GM19238 (cell line): Measurements from ENCODE around the gene KCNK13.
"Not testable (repeated sequence)": the region's sequence is repeated elsewhere in the genome, so short reads cannot be mapped to it uniquely, and the experiment has no call there.

Experiments used
- DNase-seq: peaks from one replicate; pipeline ENCODE4 v3.0.0; 2011; ENCODE audit warnings: low spot score; ENCODE audit not compliant: insufficient read length

KCNK13 gene

DNA sequence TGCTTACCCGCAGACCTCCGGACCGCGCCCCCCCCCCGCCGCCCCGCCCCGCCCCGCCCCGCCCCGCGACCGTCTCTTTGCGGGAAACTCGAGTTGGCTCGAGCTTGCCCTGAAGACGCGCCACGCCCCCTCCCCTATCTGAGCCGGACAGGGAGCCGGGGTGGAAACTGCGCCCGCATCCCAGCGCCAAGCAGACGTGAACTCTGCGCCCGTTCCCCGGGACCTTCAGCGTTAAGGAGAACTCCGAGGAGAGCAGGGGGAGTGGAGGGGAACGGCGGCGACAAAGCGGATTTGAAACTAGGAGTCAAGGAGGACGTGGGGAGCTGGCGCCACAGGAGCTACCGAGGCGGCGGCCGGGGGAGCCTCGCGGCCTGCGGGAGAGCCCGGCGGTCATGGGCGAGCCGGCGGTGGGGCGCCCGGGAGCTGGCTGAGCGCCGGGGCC lies at the start of gene KCNK13:
Gene KCNK13 (plus strand): TSS at position 310 of the 442 bp plus-strand sequence. CDS start 212 bp downstream, outside the sequence.
- DNase-seq = no peak

DNA sequence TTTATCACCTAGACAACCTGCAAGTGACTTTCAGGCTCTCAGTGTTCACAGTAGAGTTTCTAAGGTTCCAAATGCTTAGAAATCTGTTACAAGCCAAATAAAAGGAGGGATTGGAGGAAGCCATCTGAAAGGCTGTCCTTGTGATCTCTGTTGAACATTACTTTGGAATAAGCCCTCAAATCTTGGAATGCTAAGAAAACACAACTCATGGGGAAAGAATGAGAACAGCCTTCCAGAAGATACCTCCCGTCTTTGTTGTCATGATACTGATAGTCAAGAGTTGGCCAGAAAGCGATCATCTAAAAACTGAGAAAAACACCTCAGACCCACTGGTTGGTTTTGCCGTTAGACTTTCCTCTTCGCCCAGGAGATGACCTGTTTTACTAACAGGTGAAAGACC lies 44.4 kb upstream of the KCNK13 start:
- DNase-seq = no peak

DNA sequence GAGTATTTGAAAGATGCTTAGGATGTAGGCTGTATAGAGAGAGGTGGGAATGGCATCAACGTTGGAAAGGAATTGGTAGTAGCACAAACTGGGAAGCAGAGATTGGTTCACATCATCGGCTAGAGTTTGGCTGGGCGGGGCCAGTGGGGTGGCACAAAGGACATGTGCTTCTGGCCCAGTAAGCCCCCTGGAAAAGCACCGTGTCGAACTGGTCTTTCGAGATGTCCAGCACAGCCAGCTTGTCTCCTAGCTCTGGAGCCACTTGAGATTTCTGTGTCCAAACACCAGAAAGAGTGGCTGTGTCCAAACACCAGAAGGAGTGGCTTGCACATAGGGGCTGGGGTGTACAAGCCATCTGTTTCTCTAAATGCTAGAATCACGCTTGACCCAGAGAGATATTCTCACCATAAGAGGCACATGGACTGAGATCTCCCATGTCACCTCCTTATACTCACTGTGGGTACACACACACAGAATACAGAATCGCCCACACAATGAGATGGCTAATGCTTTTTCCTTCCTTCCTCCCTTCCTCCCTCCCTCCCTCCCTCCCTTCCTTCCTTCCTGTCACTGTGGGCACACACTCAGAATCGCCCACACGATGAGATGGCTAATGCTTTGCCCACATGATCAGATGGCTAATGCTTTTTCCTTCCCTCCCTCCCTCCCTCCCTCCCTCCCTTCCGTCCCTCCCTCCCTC lies 41.8 kb upstream of the KCNK13 start:
- DNase-seq = no peak

DNA sequence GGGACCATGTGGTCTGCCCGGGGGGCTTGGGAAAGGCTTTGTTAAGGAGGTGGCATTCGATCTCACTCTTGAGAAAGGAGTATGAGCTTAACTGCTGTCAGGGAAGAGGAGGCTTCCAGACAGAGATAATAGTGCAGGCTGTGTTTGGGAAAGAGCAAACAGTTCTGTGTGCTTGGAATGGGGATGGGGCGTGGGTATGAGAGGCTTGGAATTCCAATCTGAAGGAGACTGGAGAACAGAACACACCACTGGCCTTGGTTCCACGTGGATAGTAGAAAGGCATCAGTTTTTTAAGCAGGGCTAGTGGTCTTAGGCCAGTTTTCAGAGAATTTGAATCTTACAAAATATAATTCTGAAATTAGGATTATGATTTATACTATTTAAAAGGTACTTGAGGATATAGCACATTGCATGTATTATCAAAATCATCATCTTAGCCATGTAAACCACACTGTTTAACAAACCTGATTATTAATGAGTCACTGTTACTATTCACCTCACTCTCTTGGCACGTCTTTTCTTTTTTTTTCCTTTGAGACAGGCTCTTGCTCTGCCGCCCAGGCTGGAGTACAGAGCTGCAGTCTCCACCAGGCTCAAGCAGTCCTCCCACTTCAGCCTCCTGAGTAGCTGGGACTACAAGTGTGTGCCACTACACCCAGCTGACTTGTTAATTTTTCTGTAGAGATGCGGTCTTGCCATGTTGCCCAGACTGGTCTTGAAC lies 38.5 kb upstream of the KCNK13 start:
- DNase-seq = no peak

DNA sequence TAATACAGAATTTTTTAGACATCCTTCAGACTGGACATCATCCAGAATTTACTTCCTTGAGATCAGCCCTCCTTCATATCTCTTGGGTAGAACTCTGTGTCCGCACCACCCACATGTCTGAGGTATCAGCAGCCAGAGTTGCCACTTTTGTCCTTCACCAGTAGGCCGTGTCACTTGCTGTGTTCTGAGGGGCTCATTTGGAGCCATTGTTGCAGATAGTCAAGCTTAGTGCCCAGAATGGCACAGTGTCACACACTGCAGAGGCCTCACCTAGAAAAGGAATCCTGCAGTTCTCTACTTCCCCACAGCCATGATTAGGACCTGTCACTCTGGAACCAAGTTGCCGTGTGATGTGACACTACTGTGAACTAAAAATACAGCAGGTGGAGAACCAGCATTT lies 36.9 kb upstream of the KCNK13 start:
- no peak for DNase-seq

DNA sequence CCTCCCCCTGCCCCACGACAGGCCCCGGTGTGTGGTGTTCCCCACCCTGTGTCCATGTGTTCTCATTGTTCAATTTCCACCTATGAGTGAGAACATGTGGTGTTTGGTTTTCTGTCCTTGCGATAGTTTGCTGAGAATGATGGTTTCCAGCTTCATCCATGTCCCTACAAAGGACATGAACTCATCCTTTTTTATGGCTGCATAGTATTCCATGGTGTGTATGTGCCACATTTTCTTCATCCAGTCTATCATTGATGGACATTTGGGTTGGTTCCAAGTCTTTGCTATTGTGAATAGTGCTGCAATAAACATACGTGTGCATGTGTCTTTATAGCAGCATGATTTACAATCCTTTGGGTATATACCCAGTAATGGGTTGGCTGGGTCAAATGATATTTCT lies 35.2 kb upstream of the KCNK13 start:
- not testable (repeated sequence) for DNase-seq

DNA sequence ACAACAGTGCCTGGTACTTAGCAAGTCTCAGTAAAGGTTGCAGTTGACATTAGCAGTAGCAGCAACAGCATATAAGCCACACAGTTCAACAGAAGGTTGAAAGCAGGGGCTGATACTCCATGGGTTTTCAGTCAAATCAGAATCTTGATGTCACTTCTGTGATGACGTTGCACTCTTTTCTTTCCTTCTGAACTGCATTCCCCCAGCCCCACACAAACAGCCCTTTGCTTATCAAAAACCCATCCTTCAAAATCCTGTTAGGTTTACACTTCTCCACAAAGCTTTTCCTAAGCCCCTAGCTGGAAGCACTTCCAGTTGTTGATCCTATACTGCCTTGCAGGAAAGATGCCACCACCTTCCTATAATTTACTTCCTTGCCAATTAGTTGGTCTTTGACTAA lies 34.0 kb upstream of the KCNK13 start:
- no peak for DNase-seq

DNA sequence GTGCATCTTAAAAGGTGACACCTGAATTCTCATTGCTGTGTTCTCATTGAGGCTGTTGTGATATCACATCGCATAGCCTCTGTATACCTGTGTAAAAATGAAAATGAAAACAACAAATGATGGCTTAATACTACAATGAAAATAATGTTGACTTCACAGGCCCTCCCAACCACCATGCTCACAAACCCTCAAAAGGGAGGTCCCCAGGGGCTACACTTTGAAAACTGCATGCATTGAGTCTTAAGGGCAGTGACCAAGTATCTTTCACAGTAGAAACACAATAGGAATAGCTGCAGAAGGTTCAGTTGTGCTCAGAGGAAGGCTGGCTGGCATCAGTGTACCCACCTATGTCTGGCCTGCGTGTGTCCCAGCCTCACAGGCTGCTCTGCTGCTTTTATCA lies 27.6 kb upstream of the KCNK13 start:
- no peak for DNase-seq

DNA sequence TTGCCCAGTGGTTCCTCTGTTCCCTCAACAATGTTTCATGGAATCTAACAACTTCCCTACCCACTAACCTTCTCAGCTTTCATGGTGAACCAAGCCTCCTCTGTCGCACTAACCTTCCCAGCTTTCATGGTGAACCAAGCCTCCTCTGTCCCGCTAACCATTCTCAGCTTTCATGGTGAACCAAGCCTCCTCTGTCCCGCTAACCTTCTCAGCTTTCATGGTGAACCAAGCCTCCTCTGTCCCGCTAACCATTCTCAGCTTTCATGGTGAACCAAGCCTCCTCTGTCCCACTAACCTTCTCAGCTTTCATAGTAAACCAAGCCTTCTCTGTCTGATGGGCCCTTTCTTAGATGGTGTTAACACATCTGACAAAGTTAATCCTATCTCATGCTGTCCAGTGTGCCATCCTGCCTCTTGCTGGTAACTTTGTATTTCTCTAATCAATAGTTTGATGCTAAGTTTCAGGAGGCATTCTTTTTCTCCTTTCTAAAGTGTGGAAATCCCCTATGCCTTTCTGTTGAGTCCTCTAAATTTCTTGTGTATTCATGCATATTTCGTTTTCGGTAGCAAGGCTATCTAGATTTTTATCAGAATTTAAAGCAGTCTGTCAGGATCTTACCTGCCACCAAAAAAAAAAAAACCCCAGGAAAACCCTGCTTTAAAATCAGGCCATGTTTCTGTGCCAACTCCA lies 26.8 kb upstream of the KCNK13 start:
- no peak for DNase-seq

DNA sequence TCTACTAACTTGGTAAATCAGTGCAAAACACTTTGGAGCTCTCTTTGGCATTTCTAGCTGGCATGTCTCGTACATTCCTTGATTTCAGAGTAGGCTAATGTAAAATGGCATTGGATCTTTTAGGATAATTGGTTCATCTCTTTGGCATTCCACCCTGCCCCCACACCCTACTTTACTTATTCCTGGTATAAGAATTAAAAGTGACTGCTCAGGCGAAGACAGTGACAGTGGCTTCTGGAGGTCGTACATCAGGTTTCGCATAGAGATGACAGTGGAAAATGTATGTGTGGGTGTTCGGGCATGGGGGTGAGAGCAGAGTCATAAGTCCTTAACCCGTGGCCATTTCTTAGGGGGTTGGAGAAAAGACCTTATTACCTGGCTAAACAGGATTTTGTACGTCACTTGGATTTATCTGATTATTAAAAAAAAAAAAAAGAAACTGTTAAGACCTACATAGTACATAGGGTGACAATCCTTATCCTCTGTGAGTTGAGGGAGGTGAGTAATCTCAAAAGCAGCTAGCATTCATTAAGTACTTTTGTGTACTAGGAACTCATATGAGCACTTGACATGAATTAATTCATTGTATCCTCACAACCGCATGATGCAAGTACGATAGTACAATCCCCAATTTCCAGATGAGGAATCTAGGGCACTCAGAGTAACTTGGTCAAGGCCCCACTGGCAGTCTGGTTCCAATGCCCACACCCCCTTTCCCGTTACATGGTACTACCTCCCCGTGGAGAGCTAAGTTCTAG lies 22.4 kb upstream of the KCNK13 start:
- no peak for DNase-seq

DNA sequence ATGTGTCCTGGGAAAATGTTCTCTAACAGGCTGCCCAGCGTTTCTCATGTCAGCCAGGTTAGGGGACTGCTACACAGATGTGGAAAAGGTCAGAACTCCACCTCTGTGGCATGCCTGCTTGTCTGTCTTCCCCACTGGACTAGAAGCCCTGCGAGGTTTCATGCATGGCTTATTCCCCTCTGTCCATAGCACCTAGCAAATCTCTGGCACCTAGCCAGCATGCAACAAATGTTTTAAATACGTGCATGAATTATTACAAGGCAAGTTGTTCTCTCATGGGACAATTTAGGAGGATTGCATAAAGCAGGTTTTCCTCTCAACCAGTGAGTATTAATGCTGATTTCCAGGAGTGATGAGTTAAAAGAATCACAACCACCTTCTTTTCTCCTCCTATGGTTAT lies 21.4 kb upstream of the KCNK13 start:
- DNase-seq = no peak

DNA sequence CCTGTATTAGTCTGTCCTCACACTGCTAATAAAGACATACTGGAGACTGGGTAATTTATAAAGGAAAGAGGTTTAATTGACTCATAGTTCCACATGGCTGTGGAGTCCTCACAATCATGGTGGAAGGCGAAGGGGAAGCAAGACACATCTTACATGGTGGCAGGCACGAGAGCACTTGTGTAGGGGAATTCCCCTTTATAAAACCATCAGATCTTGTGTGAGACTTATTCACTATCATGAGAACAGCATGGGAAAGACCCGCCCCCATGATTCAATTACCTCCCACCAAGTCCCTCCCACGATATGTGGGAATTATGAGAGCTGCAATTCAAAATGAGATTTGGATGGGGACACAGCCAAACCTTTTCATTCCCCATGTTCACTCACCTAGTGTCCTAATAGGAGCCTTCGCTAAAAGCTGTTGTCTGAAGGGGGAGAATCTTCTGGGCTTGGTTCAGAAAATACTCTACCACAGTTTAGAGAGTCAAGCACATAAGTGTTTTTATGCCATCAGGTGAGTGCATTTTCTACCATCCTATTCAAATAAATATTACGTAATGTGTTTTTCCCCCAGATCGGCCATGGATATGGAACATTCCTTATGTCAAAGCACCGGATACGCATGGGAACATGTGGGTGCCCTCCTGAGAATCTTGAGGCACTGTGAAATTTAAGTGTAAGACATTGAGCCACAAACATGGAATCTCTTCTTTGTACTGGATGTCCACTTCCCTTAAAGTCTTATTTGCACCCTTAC lies 19.1 kb upstream of the KCNK13 start:
- DNase-seq = no peak

DNA sequence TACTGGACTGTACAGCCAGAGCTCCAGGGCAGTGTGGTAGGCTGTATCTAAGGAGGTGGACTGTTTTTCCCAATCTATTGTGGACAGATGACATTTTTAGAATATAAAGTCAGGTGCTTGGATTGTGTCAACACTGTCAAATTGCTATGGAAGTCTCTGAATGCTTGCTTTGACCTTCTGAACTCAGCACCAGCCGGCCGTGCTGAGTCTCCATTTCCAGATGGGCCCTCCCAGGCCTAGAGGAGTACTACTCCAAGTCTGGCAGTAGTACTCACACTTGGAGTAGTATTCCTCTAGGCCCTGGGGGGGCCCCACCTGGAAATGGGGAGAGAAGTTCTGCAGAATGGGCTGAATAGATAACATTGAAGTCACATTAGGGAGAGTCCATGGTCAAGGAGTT lies 16.2 kb upstream of the KCNK13 start:
- no peak for DNase-seq

DNA sequence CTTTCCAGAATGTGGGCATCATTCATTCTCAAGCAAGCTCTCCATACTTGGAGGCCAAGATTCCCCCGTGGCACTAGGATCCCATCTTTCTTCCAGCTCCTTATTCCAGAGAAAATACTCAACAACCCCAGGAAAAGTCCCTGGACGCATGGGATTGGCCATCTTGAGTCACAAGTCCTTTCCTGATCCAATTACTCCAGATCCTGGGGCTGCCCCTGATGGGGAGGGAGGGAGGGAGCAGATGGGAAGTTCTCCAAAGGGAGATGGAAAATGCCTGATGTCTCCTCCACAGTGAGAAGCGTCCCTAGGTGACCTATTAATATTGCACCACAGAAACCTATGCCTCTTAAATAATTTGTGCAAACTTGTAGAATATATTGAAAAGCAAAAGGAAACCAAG lies 12.4 kb upstream of the KCNK13 start:
- no peak for DNase-seq

DNA sequence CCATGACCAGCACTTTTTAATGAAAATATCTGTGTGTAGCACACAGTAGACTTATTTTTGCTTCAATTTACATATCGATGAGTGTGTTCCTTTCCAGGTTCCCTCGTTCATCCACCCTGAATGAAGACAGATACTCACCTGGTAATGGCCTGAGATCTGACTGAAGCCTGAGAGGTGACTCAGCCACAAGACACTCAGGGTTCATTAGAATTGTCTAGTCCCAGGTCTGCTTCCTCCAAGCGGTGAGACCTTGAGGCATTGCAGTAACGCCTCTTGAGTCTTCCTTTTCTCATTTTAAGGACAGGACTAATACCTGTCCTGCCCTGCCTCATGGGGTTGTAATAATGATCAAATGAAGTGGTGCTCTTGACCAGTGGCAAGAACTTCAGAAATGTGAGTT lies 11.5 kb upstream of the KCNK13 start:
- DNase-seq = no peak

DNA sequence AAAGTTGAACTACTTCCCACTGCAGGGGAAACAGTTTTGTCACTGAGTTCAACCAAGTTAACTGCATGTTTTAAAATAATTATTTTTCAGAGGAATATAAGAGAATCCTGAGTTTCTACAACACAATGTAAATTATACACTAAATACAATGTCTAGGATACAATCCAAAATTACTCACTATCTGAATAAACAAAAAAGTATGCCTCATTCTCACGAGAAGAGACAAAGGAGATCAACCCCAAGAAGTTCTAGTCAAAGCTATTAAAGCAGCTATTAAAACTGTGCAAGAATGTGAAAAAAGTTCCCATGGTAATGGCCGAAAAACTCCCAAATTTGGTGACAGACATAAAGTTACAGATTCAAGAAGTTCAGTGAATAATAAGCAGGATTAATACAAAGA lies 8.8 kb upstream of the KCNK13 start:
- no peak for DNase-seq

DNA sequence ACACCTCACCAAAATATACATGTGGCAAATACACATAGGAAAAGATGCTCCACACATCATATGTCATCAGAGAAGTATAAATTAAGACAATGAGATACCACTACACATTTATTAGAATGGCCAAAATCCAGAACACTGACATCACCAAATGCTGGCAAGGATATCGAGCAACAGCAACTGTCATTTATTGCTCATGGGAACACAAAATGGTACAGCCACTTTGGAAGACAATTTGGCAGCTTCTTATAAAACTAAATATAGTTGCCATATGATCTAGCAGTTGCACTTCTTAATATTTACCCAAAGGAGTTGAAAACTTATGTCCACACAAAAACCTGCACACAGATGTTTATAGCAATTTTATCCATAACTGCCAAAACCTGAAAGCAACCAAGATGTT lies 7.0 kb upstream of the KCNK13 start:
- no peak for DNase-seq

DNA sequence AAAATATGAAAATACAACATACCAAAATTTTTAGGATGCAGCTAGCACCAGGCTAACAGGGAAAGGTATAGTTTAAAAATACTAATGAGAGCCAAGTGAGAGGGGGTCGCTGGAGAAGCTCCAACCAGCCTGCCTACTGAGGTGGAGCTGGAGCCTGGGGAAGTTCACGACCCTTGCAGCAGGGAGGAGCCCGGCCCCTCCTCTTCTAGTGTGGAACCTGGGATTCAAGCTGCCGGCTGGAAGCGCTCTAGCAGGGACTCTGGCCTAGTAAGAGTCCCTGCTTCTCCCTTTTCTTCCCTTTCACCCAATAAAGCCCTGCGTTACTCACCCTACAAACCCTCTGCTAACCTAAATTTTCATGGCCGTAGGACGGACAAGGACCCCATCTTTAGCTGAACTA lies 5.0 kb upstream of the KCNK13 start:
- DNase-seq = no peak

DNA sequence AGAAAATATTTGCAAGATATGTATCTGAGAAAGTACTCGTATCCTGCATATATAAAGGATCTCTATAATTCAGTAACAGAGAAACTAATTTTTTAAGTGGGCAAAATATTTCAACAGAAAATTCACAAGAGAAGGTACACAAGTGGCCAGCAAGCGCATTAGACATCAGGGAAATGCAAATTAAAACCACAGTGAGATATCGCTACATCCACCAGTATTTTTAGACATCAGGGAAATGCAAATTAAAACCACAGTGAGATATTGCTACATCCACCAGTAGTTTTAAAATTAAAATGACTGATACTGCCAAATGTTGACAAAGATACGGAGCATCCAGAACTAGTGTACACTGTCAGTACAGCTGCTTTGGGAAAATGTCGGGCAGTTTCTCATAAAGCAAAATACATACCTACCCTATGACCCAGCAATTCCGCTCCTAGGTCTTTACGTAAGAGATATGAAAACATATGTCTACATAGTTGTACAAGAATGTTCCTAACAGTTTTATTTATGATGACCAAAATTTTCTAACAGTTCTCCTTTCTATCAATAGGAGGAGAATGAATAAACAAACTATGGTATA lies 2.8 kb upstream of the KCNK13 start:
- no peak for DNase-seq

DNA sequence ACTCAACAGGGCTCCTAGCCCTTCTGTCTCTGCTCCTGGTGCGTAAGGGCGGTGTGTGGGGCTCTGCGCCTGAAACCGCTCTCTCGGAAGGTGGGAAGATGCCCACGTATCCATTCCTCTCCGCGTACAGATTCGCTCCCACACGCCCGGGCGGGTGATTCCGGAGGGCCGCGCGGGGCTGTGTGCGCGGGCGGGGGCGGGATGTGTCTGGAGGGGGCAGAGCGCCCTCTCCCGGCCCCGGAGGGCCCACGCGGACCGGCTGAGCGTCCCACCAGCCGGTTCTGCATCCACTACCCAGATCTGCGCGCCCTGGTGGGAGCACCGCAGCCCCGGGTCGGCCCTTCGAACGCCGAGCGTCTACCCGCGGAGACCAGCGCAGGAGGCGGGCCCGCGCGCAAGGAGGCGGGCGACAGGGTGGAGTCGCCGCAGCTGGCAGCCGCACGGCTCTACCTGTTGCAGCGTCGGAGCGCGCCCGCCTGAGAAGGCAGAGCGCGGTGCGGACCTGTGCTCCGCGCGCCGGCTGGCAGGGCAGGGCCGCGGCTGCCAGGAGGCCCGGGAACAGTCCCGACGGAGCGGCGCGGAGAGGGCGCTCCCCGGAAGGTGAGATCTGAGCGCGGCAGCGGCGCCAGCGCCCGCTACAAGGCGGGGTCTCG lies 1.4 kb upstream of the KCNK13 start:
- DNase-seq = peak; percentile 52
